ENCODE measurements around the gene PRR29.
A peak's percentile ranks its signal among the peaks of the same experiment; 100 is the strongest.

Gene PRR29

DNA sequence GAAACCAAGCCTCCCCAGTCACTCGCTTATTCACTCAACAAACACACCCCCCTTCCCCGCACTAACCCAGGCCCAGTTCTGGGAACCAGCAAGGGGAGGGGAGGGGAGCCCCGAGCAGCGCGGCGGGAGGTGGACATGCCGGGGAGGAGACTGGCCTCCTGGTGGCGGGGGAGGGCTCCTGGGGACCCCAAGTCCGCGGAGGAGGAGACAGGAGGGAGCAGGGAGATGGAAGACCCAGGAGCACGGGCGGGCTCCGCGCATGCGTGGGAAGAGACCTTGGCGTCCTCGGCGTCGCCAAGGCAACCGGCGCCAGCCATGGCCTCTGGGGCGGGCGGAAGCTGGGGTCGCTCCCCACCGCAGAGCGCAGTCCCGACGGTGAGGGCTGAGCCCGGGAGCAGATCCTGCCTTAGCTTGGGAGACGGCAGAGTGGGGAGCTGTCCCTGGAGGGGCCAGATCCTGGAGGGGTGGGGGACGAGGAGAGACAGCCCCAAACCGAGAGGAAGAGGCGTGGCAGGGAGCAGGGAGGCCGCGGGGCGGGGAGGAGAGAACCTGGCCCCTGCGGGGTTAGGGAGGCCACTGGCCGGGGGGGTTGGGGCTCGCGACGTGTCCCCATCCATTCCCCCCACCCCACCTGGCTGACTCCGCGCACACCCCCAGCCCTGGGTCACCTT lies at the start of gene PRR29:
Gene PRR29 (plus strand): TSS at position 302 of the 671 bp plus-strand sequence. CDS start 14 bp downstream, at position 316.
- Mint-ChIP-seq H3K4me1 (peaks cover 28% of the 10 kb centered on the region), H3K36me3 (ENCODE audit: low read depth) (peaks cover under 1% of the 10 kb centered on the region), H3K9me3 (no peaks in the 10 kb centered on the region), H3K27ac (no peak within 1 kb of the TSS), H3K4me3 (peak within 1 kb of the TSS; percentile 80), H3K27me3 (no peaks in the 10 kb centered on the region)
- DNase-seq (peak; percentile 75), ATAC-seq (peak; percentile 72)

DNA sequence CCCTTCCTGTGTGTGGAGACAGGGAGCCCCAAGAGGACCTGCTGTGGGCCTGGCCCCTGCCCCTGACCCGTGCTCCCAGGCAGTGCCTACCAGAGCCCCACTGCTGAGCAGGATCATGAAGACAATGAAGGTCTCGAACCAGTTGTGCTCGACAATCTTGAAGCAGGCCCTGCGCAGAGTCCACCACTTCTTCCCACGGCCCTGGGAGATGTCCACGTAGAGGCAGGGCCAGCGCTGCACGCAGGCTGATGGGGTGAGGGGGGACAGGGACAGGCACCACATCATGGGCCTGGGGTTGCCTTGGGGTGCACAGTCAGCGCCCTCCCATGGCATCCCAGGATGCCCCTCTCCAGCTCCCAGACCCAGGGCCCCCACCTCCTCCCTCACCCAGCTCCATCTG lies 49.6 kb upstream of the PRR29 start:
- no peaks in the 10 kb centered on the region for H3K27me3 Mint-ChIP-seq
- DNase-seq (no peak), ATAC-seq (no peak)
- no peaks in the 10 kb centered on the region for H3K9me3 Mint-ChIP-seq
- no peak overlapping the region for H3K4me3 Mint-ChIP-seq
- H3K27ac Mint-ChIP-seq: no peak overlapping the region
- H3K4me1 Mint-ChIP-seq: peaks cover 25% of the 10 kb centered on the region
- no peaks in the 10 kb centered on the region for H3K36me3 Mint-ChIP-seq (ENCODE audit: low read depth)

DNA sequence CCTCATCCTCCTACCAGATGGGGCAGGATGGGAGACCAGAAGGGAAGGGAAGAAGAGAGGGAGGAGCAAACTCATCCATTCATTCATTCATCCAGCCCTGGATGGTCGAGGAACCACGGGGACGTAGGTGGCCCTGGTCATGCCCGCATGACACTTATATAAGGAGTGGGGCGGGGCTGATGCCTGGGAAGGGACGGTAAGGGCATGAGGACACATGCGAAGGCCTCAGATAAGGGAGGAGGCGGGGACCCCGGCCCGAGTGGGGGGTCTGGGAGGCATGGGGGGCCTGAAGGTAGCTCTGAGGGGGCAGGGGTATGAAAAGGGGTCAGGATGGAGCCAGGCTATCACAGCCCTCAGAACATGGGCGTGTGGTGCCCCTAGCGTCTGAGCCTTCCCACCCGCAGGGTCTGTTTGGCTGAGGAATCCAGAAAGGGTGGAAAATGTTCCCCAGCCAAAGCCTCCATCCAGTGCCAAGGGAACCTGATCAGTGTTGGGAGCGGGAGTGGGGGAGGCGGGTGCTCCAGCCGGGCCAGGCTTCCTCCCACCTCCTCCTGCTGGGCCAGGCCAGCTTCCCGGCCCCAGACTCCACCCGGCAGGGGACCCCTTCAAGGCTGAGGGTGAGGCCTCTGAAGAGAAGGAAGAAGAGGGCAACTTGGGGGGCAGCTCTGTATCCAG lies 48.4 kb upstream of the PRR29 start:
- ATAC-seq: no peak
- no peak overlapping the region for H3K4me3 Mint-ChIP-seq
- H3K9me3 Mint-ChIP-seq: no peaks in the 10 kb centered on the region
- peaks cover 37% of the 10 kb centered on the region for H3K4me1 Mint-ChIP-seq
- no peak for DNase-seq
- no peaks in the 10 kb centered on the region for H3K36me3 Mint-ChIP-seq (ENCODE audit: low read depth)
- H3K27ac Mint-ChIP-seq: no peak overlapping the region
- H3K27me3 Mint-ChIP-seq: no peaks in the 10 kb centered on the region

DNA sequence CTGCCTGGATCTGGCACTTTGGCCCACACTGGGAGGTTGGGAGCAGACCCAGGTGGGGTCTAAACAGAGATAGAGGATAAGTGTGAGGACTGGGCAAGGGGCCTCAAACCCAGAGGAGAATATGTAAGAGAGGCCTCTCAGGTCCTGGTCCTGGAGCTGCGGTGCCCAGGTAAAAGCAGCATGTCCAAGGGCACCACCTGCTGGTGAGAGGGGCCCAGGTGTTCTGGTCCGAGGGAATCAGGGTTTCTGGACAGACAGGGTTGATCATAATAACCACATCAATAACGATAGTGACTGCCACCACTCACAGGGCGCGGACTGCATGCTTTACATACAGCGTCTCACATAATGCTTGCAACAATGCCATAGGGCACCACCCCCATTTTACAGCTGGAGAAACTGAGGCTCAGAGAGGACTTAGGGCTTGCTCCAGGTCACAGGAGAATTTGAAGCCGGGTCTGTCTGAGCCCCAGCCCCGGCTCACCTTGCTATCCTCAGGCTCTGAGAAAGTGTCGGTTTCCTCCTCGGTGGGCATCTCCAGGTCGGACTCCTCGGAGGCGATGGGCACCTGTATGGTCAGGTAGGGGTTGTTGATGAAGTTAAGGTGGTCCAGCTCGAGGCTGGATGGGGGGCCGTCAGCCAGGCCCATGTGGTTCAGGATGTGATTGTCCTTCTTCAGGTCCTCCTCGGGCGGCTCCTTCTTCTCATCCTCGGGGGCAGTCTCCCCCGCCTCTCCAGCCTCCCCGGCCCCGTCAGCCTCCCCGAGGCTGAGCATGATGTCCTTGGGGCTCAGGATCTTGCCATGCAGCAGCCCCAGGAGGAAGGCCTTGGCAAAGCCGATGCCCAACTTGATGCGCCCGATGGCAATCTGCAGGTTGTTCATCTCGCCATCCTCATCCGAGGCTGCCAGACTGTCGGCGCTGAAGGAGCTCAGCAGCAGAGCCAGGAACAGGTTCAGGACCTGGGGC lies 46.9 kb upstream of the PRR29 start:
- Mint-ChIP-seq H3K36me3 (ENCODE audit: low read depth) (no peaks in the 10 kb centered on the region), H3K27me3 (no peaks in the 10 kb centered on the region), H3K4me1 (peaks cover 32% of the 10 kb centered on the region), H3K27ac (no peak overlapping the region), H3K9me3 (no peaks in the 10 kb centered on the region), H3K4me3 (no peak overlapping the region)
- peak; percentile 44 for DNase-seq
- no peak for ATAC-seq

DNA sequence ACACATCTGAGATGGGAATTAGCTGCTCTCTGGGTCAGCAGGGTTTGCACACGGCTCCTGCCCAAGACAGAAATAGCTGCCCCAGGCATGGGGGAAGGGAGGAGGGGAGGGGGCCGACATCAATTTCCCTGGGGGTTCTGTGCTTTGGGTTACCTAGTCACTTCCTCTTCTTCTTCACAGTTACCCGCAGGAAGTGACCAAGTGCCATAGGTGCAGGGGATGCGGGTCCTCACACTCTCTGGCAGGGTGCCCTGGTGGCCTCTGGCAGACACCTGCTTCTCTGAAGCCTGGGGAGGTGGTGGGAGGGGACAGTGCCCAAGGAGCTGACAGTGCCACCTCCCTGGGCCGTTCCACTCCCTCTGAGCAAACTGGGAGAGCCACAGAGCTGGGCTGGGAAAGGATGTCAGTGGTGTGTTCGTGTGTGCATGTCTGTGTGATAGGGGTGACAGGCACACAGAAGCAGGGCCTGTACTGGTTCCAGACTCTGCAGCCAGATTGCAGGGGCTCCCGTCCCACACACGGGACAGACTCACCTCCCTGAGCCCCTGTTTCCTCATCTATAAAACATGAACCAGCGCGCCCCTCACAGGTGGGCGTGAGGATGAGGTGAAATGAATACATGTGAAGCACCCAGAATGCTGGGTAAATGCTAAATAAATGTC lies 43.6 kb upstream of the PRR29 start:
- no peaks in the 10 kb centered on the region for H3K36me3 Mint-ChIP-seq (ENCODE audit: low read depth)
- no peaks in the 10 kb centered on the region for H3K27me3 Mint-ChIP-seq
- H3K27ac Mint-ChIP-seq: peak overlapping the region; percentile 50
- no peak overlapping the region for H3K4me3 Mint-ChIP-seq
- peak; percentile 39 for DNase-seq
- H3K9me3 Mint-ChIP-seq: no peaks in the 10 kb centered on the region
- peak; percentile 73 for ATAC-seq
- H3K4me1 Mint-ChIP-seq: peaks cover 25% of the 10 kb centered on the region

DNA sequence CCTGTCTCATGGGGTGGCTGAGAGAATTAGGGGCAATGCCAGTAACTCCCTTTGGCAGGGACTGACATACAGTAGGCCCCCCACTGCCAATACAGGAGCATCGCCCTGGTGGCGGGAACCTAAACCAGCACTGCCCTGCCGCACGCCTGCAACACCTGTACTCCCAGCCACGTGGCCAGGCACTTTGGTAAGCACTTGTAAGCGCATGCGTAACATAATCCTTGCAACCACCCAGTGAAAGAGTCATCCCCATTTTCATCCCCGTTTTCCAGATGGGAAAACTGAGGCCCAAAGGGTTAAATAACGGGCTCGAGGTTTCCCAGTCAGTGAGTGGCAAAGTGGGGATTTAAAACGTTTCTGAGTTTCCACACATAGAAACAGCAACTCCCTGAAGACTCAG lies 42.9 kb upstream of the PRR29 start:
- Mint-ChIP-seq H3K4me3 (no peak overlapping the region), H3K27me3 (no peaks in the 10 kb centered on the region), H3K4me1 (peaks cover 25% of the 10 kb centered on the region), H3K9me3 (no peaks in the 10 kb centered on the region), H3K36me3 (ENCODE audit: low read depth) (no peaks in the 10 kb centered on the region), H3K27ac (no peak overlapping the region)
- ATAC-seq (no peak), DNase-seq (no peak)

DNA sequence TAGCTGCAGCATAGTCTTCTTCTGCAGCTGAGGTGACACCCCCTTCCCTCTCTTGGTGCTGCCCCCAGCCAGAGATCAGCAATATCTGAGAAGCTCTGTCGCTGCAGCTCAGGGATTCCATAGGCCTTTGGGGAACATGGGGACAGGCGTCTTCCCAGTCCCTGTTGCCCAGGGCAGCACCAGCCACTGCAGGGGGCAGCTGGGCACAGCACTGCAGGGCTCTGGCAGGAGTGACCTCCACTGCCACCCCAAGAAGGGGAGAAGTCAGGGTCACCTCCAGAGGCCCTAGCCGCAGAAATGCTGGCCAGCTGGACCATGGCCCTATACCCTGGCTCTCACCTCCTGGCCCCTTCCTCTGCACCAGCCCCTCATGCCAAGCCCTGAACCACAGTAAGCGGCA lies 42.4 kb upstream of the PRR29 start:
- no peak overlapping the region for H3K4me3 Mint-ChIP-seq
- H3K27ac Mint-ChIP-seq: no peak overlapping the region
- DNase-seq: no peak
- H3K4me1 Mint-ChIP-seq: peaks cover 25% of the 10 kb centered on the region
- no peaks in the 10 kb centered on the region for H3K27me3 Mint-ChIP-seq
- no peaks in the 10 kb centered on the region for H3K9me3 Mint-ChIP-seq
- no peaks in the 10 kb centered on the region for H3K36me3 Mint-ChIP-seq (ENCODE audit: low read depth)
- no peak for ATAC-seq

DNA sequence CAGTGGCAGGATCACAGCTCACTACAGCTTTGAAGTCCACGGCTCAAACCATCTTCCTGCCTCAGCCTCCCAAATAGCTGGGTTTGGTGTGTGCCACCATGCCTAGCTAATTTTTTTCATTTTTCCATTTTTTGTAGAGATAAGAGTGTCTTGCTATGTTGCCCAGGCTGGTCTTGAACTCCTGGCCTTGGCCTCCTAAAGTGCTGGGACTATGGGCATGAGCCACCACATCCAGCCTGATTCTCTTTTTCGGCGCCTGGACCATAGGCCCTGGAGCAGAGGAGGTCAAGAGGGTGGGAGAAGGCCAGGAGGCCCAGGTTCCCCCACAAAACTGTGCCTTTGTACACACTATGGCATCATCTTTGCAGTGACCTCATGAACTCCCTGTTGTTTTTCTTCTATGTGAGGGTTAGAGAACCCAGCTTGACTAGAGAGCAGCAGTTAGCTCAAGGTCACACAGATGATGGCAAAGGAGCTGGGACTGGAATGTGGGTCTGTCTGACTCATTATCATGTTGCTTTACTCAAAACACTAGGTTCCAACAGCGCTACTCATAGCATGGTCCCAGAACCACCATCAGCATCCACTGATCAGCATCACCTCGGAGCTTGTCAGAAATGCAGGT lies 41.7 kb upstream of the PRR29 start:
- Mint-ChIP-seq H3K4me3 (no peak overlapping the region), H3K27me3 (no peaks in the 10 kb centered on the region), H3K4me1 (peaks cover 24% of the 10 kb centered on the region), H3K36me3 (ENCODE audit: low read depth) (no peaks in the 10 kb centered on the region), H3K9me3 (no peaks in the 10 kb centered on the region), H3K27ac (no peak overlapping the region)
- ATAC-seq: no peak
- DNase-seq: no peak

DNA sequence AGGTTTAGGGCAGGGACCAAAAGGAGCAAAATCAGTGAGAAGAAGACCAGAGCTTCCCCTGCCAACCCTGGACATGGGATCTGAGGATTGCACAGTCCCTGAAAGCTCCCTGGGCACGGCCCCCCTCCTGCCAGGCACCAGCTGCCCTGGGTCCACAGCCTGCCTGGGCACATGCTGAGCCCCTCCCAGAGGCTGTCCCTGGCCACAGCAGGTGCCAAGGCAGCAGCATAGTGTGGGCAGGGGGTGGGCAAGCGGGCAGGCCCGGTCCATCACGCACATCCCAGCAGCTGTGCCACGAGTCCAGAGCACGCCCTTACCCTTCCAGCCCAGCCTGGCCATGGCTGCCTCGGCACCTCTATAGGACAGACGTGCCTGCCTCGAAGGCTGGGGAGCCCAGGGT lies 38.1 kb upstream of the PRR29 start:
- H3K27me3 Mint-ChIP-seq: no peaks in the 10 kb centered on the region
- no peaks in the 10 kb centered on the region for H3K36me3 Mint-ChIP-seq (ENCODE audit: low read depth)
- peaks cover 7% of the 10 kb centered on the region for H3K4me1 Mint-ChIP-seq
- ATAC-seq: no peak
- H3K9me3 Mint-ChIP-seq: no peaks in the 10 kb centered on the region
- no peak for DNase-seq
- H3K27ac Mint-ChIP-seq: no peak overlapping the region
- no peak overlapping the region for H3K4me3 Mint-ChIP-seq

DNA sequence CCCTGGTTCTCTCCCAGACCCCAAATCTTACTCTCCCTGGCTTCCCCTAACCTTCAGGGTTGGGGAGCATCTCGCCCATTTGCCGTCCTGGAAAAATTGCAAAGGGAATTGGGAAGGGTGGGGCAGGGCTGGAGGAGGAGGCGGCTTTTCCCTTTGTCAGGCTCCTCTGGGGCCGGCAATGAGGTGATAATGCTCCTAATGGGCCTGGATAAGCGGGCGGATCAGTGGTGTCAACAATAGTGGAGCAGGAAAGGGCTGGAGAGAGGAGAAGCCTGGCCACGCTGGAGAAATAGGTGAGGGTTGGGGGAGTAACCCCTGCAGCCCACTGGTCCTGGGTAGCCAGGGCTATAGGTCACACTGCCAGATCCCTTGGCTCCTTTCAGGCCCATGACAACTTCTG lies 37.7 kb upstream of the PRR29 start:
- no peaks in the 10 kb centered on the region for H3K9me3 Mint-ChIP-seq

DNA sequence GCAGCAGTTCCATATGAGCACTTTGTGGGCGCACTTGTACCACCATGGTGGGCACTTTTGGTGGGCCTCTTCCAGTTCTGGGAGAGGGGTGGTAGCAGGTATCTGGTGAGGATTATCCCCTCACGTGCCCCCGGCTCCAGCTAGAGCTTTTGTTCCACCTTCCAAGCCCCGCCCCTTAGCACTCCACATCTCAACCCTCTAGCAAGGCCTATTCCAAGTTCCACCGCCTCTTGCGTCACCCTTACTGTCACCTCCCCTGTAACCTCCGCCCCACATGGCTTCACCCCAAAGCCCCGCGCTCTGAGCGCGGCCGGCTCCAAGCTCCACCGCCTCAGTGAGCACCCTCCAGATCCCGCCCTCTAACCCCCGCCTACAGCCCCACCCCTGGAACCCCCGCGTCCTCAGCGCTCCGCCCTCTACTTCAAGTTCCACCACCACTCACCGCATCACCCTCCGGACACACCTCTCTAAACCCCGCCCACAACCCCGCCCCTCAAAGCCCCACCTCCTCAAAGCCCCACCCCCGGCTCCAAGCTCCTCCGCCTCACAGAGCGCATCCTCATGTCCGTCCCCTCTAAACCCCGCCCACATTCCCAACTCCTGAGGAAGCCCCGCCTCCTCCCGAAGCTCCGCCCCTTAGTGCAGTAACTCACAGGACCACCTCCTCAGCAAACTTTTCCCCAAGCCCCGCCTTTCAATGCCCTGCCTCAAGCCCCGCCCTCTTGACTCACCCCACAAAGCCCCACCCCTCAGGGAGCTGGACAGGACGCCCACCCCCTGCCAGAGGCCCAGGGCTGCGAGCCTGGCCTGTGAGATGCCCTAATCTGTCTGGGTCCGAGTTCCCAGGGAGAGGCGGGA lies 36.6 kb upstream of the PRR29 start:
- DNase-seq: peak; percentile 47
- H3K27ac Mint-ChIP-seq: no peak overlapping the region

More for the DNA sequence above, 37.7 kb upstream of the PRR29 start:
- DNase-seq: no peak
- Mint-ChIP-seq H3K4me1 (peaks cover 4% of the 10 kb centered on the region), H3K27ac (no peak overlapping the region), H3K4me3 (no peak overlapping the region), H3K36me3 (ENCODE audit: low read depth) (no peaks in the 10 kb centered on the region), H3K27me3 (no peaks in the 10 kb centered on the region)
- no peak for ATAC-seq

DNA sequence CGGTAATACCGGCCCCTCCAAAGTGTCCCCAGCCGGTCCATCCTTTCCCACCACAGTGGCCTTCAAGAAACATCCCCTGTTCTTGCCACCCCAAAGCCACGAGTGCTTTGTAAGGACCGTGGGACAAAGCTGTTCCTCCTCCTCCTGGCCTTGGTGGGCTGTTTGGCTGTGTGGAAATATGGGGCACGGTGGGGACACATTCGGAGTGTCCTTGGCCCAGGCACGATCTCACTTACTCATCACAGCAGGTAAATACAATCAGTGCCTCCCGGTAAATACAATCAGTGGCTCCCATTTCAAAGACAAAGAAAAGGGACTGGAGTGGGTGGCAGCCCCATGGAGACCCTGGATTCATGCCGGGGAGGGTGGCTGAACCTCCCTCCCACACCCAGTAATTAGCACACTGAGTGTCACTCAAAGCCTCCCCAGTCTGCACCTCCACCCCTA lies 35.8 kb upstream of the PRR29 start:
- Mint-ChIP-seq H3K36me3 (ENCODE audit: low read depth) (no peaks in the 10 kb centered on the region), H3K9me3 (no peaks in the 10 kb centered on the region), H3K27me3 (no peaks in the 10 kb centered on the region), H3K4me3 (no peak overlapping the region), H3K4me1 (peaks cover 15% of the 10 kb centered on the region), H3K27ac (no peak overlapping the region)
- no peak for ATAC-seq
- no peak for DNase-seq

More for the DNA sequence above, 36.6 kb upstream of the PRR29 start:
- peaks cover 8% of the 10 kb centered on the region for H3K4me1 Mint-ChIP-seq
- H3K36me3 Mint-ChIP-seq (ENCODE audit: low read depth): no peaks in the 10 kb centered on the region
- H3K4me3 Mint-ChIP-seq: peak overlapping the region; percentile 38
- peak; percentile 55 for ATAC-seq
- no peaks in the 10 kb centered on the region for H3K27me3 Mint-ChIP-seq
- no peaks in the 10 kb centered on the region for H3K9me3 Mint-ChIP-seq

DNA sequence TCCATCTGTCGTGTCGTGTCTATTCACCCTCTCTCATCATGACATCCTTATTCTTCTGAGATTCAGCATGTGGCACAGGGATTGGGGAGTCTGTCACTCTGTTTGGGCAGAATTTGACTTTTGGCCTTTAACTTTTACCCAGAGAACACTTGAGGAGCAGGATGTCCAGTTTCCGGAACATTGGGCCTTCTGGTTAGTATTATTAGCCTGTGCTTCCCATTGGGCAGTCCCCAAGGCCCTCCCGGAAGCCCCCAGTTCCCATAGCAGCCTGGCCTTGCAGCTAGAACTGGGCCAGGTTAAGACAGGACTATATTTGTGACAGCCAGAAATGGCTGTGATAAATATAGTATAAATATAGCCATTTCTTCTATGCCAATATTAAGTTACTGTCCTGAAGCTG lies 35.0 kb upstream of the PRR29 start:
- ATAC-seq (no peak), DNase-seq (no peak)
- Mint-ChIP-seq H3K9me3 (no peaks in the 10 kb centered on the region), H3K27me3 (no peaks in the 10 kb centered on the region), H3K27ac (no peak overlapping the region), H3K4me3 (no peak overlapping the region), H3K36me3 (ENCODE audit: low read depth) (no peaks in the 10 kb centered on the region), H3K4me1 (peaks cover 22% of the 10 kb centered on the region)

Data from activated naive CD8-positive, alpha-beta T cell treated with anti-CD3 and anti-CD28 coated beads, Interleukin-2, amount 50 U/mL, for 24 hours (primary cell).